ENCODE data around the gene SOD1. TPM values are rescaled to one million over a fixed set of nuclear protein-coding genes. Genes with fewer than 3 reads are reported as not detected.

The SOD1 gene
- total RNA-seq, result 100 to 1,000 TPM; 309 to 311 TPM
- polyA plus RNA-seq, result 542 TPM

DNA sequence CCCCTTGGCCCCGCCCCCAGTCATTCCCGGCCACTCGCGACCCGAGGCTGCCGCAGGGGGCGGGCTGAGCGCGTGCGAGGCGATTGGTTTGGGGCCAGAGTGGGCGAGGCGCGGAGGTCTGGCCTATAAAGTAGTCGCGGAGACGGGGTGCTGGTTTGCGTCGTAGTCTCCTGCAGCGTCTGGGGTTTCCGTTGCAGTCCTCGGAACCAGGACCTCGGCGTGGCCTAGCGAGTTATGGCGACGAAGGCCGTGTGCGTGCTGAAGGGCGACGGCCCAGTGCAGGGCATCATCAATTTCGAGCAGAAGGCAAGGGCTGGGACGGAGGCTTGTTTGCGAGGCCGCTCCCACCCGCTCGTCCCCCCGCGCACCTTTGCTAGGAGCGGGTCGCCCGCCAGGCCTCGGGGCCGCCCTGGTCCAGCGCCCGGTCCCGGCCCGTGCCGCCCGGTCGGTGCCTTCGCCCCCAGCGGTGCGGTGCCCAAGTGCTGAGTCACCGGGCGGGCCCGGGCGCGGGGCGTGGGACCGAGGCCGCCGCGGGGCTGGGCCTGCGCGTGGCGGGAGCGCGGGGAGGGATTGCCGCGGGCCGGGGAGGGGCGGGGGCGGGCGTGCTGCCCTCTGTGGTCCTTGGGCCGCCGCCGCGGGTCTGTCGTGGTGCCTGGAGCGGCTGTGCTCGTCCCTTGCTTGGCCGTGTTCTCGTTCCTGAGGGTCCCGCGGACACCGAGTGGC is at the start of gene SOD1:
Gene SOD1 (plus strand): TSS at position 158 of the 723 bp plus-strand sequence. CDS start 77 bp downstream, at position 235.
- ChIA-PET POLR2A (interaction anchor here (1.5 kb wide), 1 partner anchor 9 kb away, joined by 3 read pairs; no protein-coding TSS in a partner anchor), CTCF (no interaction called here)
- peaks cover 0 to 3% of the 10 kb centered on the region in 2 donors for H3K27me3 Mint-ChIP-seq
- Histone ChIP-seq H3K27ac (ENCODE audit: low read depth, low read length) (peak within 1 kb of the TSS; percentile 89), H3K9me3 (ENCODE audit: low read length) (no peaks in the 10 kb centered on the region), H3K4me3 (ENCODE audit: low read length) (peak within 1 kb of the TSS; percentile 75), H3K4me1 (ENCODE audit: insufficient read depth, low read length) (peaks cover 53% of the 10 kb centered on the region), H3K36me3 (ENCODE audit: insufficient read depth, low read length) (peaks cover 10% of the 10 kb centered on the region), H3K27me3 (ENCODE audit: insufficient read depth, low read length, poor library complexity, severe bottlenecking) (no peaks in the 10 kb centered on the region)
- peak within 1 kb of the TSS; percentile 82 to 100 (median 99) for H3K27ac Mint-ChIP-seq
- DNase-seq, result peak; percentile 93 to 97 (median 94)
- H3K4me1 Mint-ChIP-seq, result peaks cover 63 to 87% (median 73%) of the 10 kb centered on the region in 3 donors
- H3K4me3 Mint-ChIP-seq, result peak within 1 kb of the TSS; percentile 95 to 100 (median 100)
- no peaks in the 10 kb centered on the region for H3K9me3 Mint-ChIP-seq
- H3K36me3 Mint-ChIP-seq, result peaks cover 0 to 45% (median 5%) of the 10 kb centered on the region in 3 donors

DNA sequence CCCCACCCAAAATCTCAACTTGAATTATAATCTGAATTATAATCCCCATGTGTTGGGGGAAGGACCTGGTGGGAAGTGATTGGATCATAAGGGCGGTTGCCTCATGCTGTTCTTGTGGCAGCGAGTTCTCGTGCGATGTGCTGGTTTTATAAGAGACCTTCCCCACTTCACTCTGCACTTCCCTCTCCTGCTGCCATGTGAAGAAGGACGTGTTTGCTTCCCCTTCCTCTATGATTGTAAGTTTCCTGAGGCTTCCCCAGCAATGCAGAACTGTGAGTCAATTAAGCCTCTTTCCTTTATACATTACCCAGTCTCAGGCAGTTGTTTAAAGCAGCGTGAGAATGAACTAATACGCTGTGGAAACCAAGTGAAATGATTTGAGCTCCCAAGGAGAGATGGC is 48.0 kb upstream of the SOD1 start:
- Mint-ChIP-seq H3K36me3 (peaks cover 0 to 4% (median 0%) of the 10 kb centered on the region in 3 donors), H3K4me3 (no peak overlapping the region), H3K27ac (no peak overlapping the region), H3K4me1 (peaks cover 0 to 3% (median 0%) of the 10 kb centered on the region in 3 donors), H3K9me3 (peaks cover 0 to 4% (median 2%) of the 10 kb centered on the region in 5 donors), H3K27me3 (peaks cover 21 to 38% of the 10 kb centered on the region in 2 donors)
- no peaks in the 10 kb centered on the region for H3K36me3 ChIP-seq (ENCODE audit: insufficient read depth, low read length)
- ChIA-PET POLR2A (no interaction called here), CTCF (no interaction called here)
- peaks cover 3% of the 10 kb centered on the region for H3K27me3 ChIP-seq (ENCODE audit: insufficient read depth, low read length, poor library complexity, severe bottlenecking)
- no peaks in the 10 kb centered on the region for H3K4me1 ChIP-seq (ENCODE audit: insufficient read depth, low read length)
- no peak for DNase-seq
- no peak overlapping the region for H3K4me3 ChIP-seq (ENCODE audit: low read length)
- no peak overlapping the region for H3K27ac ChIP-seq (ENCODE audit: low read depth, low read length)
- no peaks in the 10 kb centered on the region for H3K9me3 ChIP-seq (ENCODE audit: low read length)

DNA sequence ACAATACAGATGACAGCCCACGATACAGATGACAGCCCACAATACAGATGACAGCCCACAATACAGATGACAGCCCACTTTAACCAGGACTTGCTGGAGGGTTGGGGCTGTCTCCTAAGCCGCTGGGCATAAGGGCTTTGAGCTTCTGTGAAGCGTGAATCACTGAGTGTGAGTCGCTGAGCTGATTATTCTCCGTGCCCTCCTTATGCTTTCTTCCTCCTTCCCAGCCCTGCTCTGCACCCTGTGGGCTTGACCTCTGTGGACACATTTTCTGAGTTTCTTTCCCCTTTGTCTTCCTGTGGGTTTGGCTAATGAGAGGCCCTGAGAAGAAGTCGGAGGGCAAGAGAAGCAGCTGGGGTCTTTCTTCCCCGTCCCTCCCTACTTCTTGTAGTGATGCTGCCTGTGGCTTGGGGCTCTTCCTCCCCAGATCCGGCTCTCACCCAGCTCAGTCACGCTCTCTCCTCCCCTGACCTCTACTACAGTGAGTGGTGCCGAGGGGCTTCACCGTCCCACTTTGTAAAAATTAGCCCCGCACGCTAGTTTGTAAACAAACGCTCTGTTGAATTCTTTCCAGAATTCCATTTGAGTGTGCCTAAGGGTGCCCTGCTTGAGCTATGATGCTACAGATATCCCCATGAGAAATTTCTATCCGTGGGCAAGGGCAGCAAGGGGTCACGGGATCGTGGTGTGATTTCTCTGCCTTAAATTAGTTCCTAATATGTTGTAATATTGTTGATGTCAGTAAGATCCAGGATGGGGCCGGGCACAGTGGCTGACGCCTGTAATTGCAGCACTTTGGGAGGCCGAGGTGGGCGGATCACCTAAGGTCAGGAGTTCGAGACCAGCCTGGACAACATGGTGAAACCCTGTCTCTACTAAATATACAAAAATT is 46.4 kb upstream of the SOD1 start:
- Mint-ChIP-seq H3K9me3 (peaks cover 0 to 4% (median 2%) of the 10 kb centered on the region in 5 donors), H3K4me1 (peaks cover 0 to 3% (median 0%) of the 10 kb centered on the region in 3 donors), H3K27me3 (peaks cover 15 to 38% of the 10 kb centered on the region in 2 donors), H3K27ac (no peak overlapping the region), H3K4me3 (no peak overlapping the region), H3K36me3 (peaks cover 0 to 4% (median 0%) of the 10 kb centered on the region in 3 donors)
- no peak for DNase-seq
- Histone ChIP-seq H3K9me3 (ENCODE audit: low read length) (no peaks in the 10 kb centered on the region), H3K36me3 (ENCODE audit: insufficient read depth, low read length) (no peaks in the 10 kb centered on the region), H3K27ac (ENCODE audit: low read depth, low read length) (no peak overlapping the region), H3K27me3 (ENCODE audit: insufficient read depth, low read length, poor library complexity, severe bottlenecking) (peaks cover 3% of the 10 kb centered on the region), H3K4me3 (ENCODE audit: low read length) (no peak overlapping the region), H3K4me1 (ENCODE audit: insufficient read depth, low read length) (no peaks in the 10 kb centered on the region)
- ChIA-PET CTCF (no interaction called here), POLR2A (no interaction called here)

DNA sequence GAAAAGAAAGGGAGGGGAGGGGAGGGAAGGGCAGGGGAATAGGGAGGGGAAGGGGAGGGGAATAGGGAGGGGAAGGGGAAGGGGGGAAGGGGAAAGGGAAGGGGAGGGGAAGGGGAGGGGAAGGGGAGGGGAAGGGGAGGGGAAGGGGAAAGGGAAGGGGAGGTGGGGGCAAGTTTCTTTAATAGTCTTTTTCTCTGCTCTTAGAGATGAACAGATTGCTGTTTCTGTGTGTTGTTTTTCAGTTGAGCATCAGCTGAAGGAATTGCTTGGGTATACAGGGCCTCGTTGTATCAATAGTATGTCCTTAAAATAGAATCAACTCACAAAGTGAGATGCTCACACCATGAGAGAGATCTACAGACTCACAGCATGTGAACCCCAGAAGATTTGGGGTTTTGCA is 44.8 kb upstream of the SOD1 start:
- peaks cover 16 to 27% of the 10 kb centered on the region in 2 donors for H3K27me3 Mint-ChIP-seq
- H3K4me1 Mint-ChIP-seq, result peaks cover 0 to 3% (median 0%) of the 10 kb centered on the region in 3 donors

DNA sequence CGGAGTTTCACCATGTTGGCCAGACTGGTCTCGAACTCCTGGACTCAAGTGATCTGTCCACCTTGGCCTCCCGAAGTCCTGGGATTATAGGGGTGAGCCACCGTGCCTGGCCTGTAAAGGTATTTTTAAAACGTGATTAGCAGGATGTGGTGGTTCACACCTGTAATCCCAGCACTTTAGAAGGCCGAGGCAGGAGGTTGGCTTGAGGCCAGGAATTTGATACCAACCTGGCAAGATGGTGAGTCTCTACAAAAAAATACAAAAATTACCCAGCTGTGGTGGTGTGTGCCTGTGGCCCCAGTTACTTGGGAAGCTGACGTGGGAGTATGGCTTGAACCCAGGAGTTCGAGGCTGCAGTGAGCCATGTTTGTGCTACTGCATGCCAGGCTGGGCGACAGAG is 43.3 kb upstream of the SOD1 start:
- Histone ChIP-seq H3K27ac (ENCODE audit: low read depth, low read length) (no peak overlapping the region), H3K4me3 (ENCODE audit: low read length) (no peak overlapping the region), H3K36me3 (ENCODE audit: insufficient read depth, low read length) (no peaks in the 10 kb centered on the region), H3K4me1 (ENCODE audit: insufficient read depth, low read length) (no peaks in the 10 kb centered on the region), H3K27me3 (ENCODE audit: insufficient read depth, low read length, poor library complexity, severe bottlenecking) (no peaks in the 10 kb centered on the region), H3K9me3 (ENCODE audit: low read length) (no peaks in the 10 kb centered on the region)
- H3K27ac Mint-ChIP-seq, result no peak overlapping the region
- H3K4me1 Mint-ChIP-seq, result peaks cover 0 to 3% (median 0%) of the 10 kb centered on the region in 3 donors
- peaks cover 0 to 2% (median 0%) of the 10 kb centered on the region in 5 donors for H3K9me3 Mint-ChIP-seq
- no peak for DNase-seq
- peaks cover 11 to 15% of the 10 kb centered on the region in 2 donors for H3K27me3 Mint-ChIP-seq
- H3K4me3 Mint-ChIP-seq, result no peak overlapping the region
- CTCF ChIA-PET, result no interaction called here
- POLR2A ChIA-PET, result no interaction called here
- no peaks in the 10 kb centered on the region for H3K36me3 Mint-ChIP-seq

More for the DNA sequence above, 44.8 kb upstream of the SOD1 start:
- Histone ChIP-seq H3K27ac (ENCODE audit: low read depth, low read length) (no peak overlapping the region), H3K36me3 (ENCODE audit: insufficient read depth, low read length) (no peaks in the 10 kb centered on the region), H3K4me3 (ENCODE audit: low read length) (no peak overlapping the region), H3K4me1 (ENCODE audit: insufficient read depth, low read length) (no peaks in the 10 kb centered on the region), H3K9me3 (ENCODE audit: low read length) (no peaks in the 10 kb centered on the region), H3K27me3 (ENCODE audit: insufficient read depth, low read length, poor library complexity, severe bottlenecking) (no peaks in the 10 kb centered on the region)
- CTCF ChIA-PET, result no interaction called here
- H3K36me3 Mint-ChIP-seq, result no peaks in the 10 kb centered on the region
- no peak overlapping the region for H3K4me3 Mint-ChIP-seq
- H3K27ac Mint-ChIP-seq, result no peak overlapping the region
- no peak for DNase-seq
- peaks cover 0 to 4% (median 2%) of the 10 kb centered on the region in 5 donors for H3K9me3 Mint-ChIP-seq
- POLR2A ChIA-PET, result no interaction called here

DNA sequence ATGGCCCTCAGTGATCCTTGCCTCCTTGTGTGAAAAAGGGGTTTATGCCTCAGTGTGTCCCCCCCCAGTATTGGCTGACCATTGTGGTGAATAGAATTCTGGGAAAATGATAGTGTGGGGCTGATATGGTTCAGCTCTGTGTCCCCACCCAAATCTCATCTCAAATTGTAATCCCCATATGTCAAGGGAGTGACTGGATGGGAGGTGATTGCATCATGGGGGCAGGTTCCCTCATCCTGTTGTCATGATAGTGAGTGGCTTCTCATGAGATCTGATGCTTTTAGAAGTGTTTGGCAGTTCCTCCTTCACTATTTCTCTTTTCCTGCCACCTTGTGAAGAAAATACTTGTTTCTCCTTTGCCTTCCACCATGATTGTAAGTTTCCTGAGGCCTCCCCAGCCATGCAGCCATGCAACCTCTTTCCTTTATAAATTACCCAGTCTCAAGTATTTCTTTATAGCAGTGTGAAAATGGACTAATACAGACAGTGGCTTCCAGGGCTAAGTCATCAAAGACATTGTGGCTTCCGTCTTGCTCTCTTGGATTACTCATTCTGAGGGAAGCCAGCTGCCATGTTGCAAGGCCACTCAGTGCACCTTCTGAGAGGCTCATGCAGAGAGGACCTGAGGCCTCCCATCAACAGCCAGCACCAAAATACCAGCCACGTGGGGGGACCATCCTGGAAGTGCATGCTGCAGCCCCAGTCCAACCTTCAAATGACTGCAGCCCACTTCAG is 40.6 kb upstream of the SOD1 start:
- no peak overlapping the region for H3K4me3 Mint-ChIP-seq
- H3K4me3 ChIP-seq (ENCODE audit: low read length), result no peak overlapping the region
- H3K27ac ChIP-seq (ENCODE audit: low read depth, low read length), result no peak overlapping the region
- H3K9me3 Mint-ChIP-seq, result no peaks in the 10 kb centered on the region
- POLR2A ChIA-PET, result no interaction called here
- DNase-seq, result no peak
- H3K36me3 ChIP-seq (ENCODE audit: insufficient read depth, low read length), result no peaks in the 10 kb centered on the region
- no peaks in the 10 kb centered on the region for H3K9me3 ChIP-seq (ENCODE audit: low read length)
- CTCF ChIA-PET, result no interaction called here
- peaks cover 5 to 8% (median 6%) of the 10 kb centered on the region in 3 donors for H3K4me1 Mint-ChIP-seq
- H3K27me3 Mint-ChIP-seq, result peaks cover 0 to 3% of the 10 kb centered on the region in 2 donors
- H3K27me3 ChIP-seq (ENCODE audit: insufficient read depth, low read length, poor library complexity, severe bottlenecking), result no peaks in the 10 kb centered on the region
- no peak overlapping the region for H3K27ac Mint-ChIP-seq
- no peaks in the 10 kb centered on the region for H3K36me3 Mint-ChIP-seq
- no peaks in the 10 kb centered on the region for H3K4me1 ChIP-seq (ENCODE audit: insufficient read depth, low read length)

DNA sequence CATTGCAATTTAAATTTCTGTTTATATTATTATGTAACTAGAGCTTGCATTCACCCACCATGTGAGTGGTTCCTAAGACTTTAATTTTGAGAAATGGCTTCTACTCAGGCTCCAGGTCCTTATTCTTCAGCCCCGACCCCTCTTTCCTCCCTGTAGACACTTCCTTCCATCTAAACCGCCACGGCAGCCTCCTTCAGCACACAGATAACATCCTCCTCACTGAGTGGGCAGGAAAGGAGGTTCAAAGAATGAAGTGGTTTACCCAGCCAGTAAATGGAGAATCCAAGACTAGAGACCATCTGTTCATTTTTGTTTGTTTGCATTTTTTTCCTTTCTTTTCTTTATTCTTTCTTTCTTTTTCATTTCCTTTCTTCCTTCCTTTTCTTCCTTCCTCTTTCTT is 37.1 kb upstream of the SOD1 start:
- ChIA-PET CTCF (no interaction called here), POLR2A (no interaction called here)
- Histone ChIP-seq H3K27ac (ENCODE audit: low read depth, low read length) (no peak overlapping the region), H3K9me3 (ENCODE audit: low read length) (no peaks in the 10 kb centered on the region), H3K27me3 (ENCODE audit: insufficient read depth, low read length, poor library complexity, severe bottlenecking) (no peaks in the 10 kb centered on the region), H3K36me3 (ENCODE audit: insufficient read depth, low read length) (no peaks in the 10 kb centered on the region), H3K4me3 (ENCODE audit: low read length) (no peak overlapping the region), H3K4me1 (ENCODE audit: insufficient read depth, low read length) (no peaks in the 10 kb centered on the region)
- Mint-ChIP-seq H3K4me3 (no peak overlapping the region), H3K27me3 (peaks cover 4 to 6% of the 10 kb centered on the region in 2 donors), H3K9me3 (no peaks in the 10 kb centered on the region), H3K36me3 (no peaks in the 10 kb centered on the region), H3K4me1 (peaks cover 5 to 8% (median 6%) of the 10 kb centered on the region in 3 donors), H3K27ac (no peak overlapping the region)
- DNase-seq, result no peak
